Tibial nerve (tissue), 4 donors: ENCODE data around the gene BDH1. TPM values are rescaled to one million over a fixed set of nuclear protein-coding genes. Genes with fewer than 3 reads are reported as not detected.

Experiments used
- DNase-seq, 2 donors: peaks; one replicate each; pipeline ENCODE4 v3.0.0-alpha.2; 2019; ENCODE audit warnings: low spot score in 2 of 2
- H3K27ac ChIP-seq, 4 donors: fragments of 200-600 bp; sonication (generic) in 3 of 4; one replicate each; pipeline ENCODE4 v1.5.1; 2017 to 2019; ENCODE audit warnings: mild to moderate bottlenecking in 1 of 4
- H3K27me3 ChIP-seq, 2 donors: fragments of 200-600 bp; sonication (generic) in 1 of 2; one replicate each; pipeline versions ENCODE4 v1.5.1 to v1.6.0; 2017 to 2019
- H3K36me3 ChIP-seq, 3 donors: fragments of 200-600 bp; sonication (generic); one replicate each; pipeline ENCODE4 v1.5.1; 2018 to 2019
- H3K4me1 ChIP-seq, 4 donors: fragments of 200-600 bp; sonication (generic) in 3 of 4; one replicate each; pipeline ENCODE4 v1.5.1; 2017 to 2019
- H3K4me3 ChIP-seq, 4 donors: fragments of 200-600 bp; sonication (generic) in 3 of 4; one replicate each; pipeline ENCODE4 v1.5.1; 2017 to 2019; ENCODE audit warnings: mild to moderate bottlenecking in 1 of 4, moderate library complexity in 1 of 4
- H3K9me3 ChIP-seq, 4 donors: fragments of 200-600 bp; sonication (generic) in 3 of 4; one replicate each; pipeline ENCODE4 v1.5.1; 2017 to 2019
- EP300 ChIP-seq, 2 donors: sonication (generic); formaldehyde crosslinking; IDR thresholded peaks; one replicate each; pipeline ENCODE4 v1.6.1; 2017; ENCODE audit warnings: antibody characterized with exemption in 2 of 2, mild to moderate bottlenecking in 1 of 2
- POLR2A ChIP-seq, 2 donors: fragments of 450-650 bp; IDR thresholded peaks; one replicate each; pipeline ENCODE4 v1.6.1; 2017; ENCODE audit warnings: antibody characterized with exemption in 2 of 2, mild to moderate bottlenecking in 2 of 2, moderate library complexity in 2 of 2
- WGBS, 2 donors: methylation state at CpG; one replicate each; pipeline ENCODE4 v1.1.5; 2018; 5-methylcytosine and 5-hydroxymethylcytosine counted together
- small RNA-seq: library from RNA; depleted of rRNA; stranded (forward); fragments of <200 nt; gene quantifications from one replicate; pipeline ENCODE3, GENCODE V24; 2016
- total RNA-seq, 4 donors: library from RNA; depleted of rRNA; stranded (reverse); fragments of >200 nt; gene quantifications; one replicate each; pipeline ENCODE4 v1.1.0, GENCODE V29; 2016
- TF ChIP-seq, protein P1 (sequence below), 5 experiments: fragments of 200-600 bp in 3 of 5; fragments of 450-650 bp in 2 of 5; sonication (generic) in 3 of 5; IDR thresholded peaks; one replicate each; pipeline ENCODE4 v1.5.1; 2016 to 2019; ENCODE audit warnings: antibody characterized with exemption in 5 of 5, mild to moderate bottlenecking in 3 of 5, moderate library complexity in 2 of 5

The BDH1 gene
- total RNA-seq, 4 donors from 2014 or later = 15.1 to 24.3 (median 18.7) TPM

DNA sequence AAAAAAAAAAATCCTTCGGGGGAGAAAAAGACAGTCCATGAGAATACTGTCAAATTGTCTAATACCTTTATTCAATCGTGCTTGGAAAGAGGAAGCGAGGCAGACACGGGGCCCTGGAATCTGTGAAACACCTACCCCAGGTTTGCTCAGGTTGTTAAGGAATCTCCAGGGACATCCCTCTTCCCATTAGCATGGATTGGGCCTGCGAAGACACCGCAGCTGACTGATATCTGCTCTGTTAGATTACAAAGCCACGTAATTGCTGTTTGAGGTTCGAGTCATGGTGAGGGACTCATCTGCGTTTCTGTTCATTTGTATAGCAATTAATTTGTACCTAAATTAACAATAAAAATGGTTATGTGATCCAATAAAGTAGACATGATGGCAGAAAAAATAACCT lies 91.0 kb downstream of the BDH1 start:
- no peaks in the 10 kb centered on the region for H3K9me3 ChIP-seq
- no peaks in the 10 kb centered on the region for H3K27me3 ChIP-seq
- H3K27ac ChIP-seq = no peak overlapping the region
- H3K36me3 ChIP-seq = no peaks in the 10 kb centered on the region
- no peak overlapping the region for H3K4me3 ChIP-seq
- H3K4me1 ChIP-seq = peaks cover 0 to 21% (median 5%) of the 10 kb centered on the region in 4 donors
- WGBS, 2 donors = 83 to 85% methylated on average over 9 of the region's 9 CpGs
- no peak for DNase-seq
- no peak for TF ChIP-seq EP300 (IDR thresholded peaks at IDR 0.05)
- TF ChIP-seq POLR2A (IDR thresholded peaks at IDR 0.05) = no peak
- TF ChIP-seq, protein P1, sequence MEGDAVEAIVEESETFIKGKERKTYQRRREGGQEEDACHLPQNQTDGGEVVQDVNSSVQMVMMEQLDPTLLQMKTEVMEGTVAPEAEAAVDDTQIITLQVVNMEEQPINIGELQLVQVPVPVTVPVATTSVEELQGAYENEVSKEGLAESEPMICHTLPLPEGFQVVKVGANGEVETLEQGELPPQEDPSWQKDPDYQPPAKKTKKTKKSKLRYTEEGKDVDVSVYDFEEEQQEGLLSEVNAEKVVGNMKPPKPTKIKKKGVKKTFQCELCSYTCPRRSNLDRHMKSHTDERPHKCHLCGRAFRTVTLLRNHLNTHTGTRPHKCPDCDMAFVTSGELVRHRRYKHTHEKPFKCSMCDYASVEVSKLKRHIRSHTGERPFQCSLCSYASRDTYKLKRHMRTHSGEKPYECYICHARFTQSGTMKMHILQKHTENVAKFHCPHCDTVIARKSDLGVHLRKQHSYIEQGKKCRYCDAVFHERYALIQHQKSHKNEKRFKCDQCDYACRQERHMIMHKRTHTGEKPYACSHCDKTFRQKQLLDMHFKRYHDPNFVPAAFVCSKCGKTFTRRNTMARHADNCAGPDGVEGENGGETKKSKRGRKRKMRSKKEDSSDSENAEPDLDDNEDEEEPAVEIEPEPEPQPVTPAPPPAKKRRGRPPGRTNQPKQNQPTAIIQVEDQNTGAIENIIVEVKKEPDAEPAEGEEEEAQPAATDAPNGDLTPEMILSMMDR (IDR thresholded peaks at IDR 0.05) = no peak

GRCh38 chr3:197463279-197463678 lies 92.5 kb downstream of the BDH1 start:
- Histone ChIP-seq H3K36me3 (no peaks in the 10 kb centered on the region), H3K4me3 (no peak overlapping the region), H3K27me3 (no peaks in the 10 kb centered on the region), H3K4me1 (peaks cover 0 to 21% (median 5%) of the 10 kb centered on the region in 4 donors), H3K9me3 (no peaks in the 10 kb centered on the region), H3K27ac (no peak overlapping the region)
- no peak for DNase-seq
- TF ChIP-seq EP300 (IDR thresholded peaks at IDR 0.05) = no peak
- TF ChIP-seq, protein P1 (IDR thresholded peaks at IDR 0.05) = no peak
- TF ChIP-seq POLR2A (IDR thresholded peaks at IDR 0.05) = no peak
- WGBS, 2 donors = 46 to 53% methylated on average over 3 of the region's 3 CpGs

GRCh38 chr3:197462808-197463207 lies 93.0 kb downstream of the BDH1 start:
- WGBS, 2 donors = 79 to 83% methylated on average over 7 of the region's 7 CpGs
- H3K36me3 ChIP-seq = no peaks in the 10 kb centered on the region
- H3K27ac ChIP-seq = no peak overlapping the region
- no peak for DNase-seq
- no peak for TF ChIP-seq POLR2A (IDR thresholded peaks at IDR 0.05)
- TF ChIP-seq EP300 (IDR thresholded peaks at IDR 0.05) = no peak
- TF ChIP-seq, protein P1 (IDR thresholded peaks at IDR 0.05) = no peak
- H3K4me3 ChIP-seq = no peak overlapping the region
- H3K4me1 ChIP-seq = peaks cover 0 to 17% (median 5%) of the 10 kb centered on the region in 4 donors
- H3K9me3 ChIP-seq = no peaks in the 10 kb centered on the region
- no peaks in the 10 kb centered on the region for H3K27me3 ChIP-seq

DNA sequence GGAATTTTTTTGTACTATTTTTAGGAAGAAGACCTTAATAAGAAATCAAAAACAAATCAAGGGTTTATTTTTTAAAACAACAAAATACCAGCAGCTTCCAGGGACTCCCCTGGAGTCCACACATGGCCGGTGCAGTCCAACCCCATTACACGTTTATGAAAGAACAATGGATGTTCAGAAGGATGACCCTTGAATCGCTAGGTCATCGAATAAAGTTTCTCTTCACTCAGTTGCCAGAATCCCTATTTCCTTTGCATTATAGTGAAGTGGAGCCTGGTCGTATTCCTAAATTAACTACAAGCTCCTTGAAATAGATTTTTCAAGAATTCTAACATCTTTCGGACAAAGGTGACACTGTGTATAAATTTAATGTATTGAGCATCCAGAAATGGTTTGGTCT lies 95.1 kb downstream of the BDH1 start:
- DNase-seq = no peak
- WGBS, 2 donors = 21 to 41% methylated on average over 6 of the region's 6 CpGs
- no peak overlapping the region for H3K4me3 ChIP-seq
- H3K4me1 ChIP-seq = peaks cover 0 to 8% (median 2%) of the 10 kb centered on the region in 4 donors
- no peaks in the 10 kb centered on the region for H3K9me3 ChIP-seq
- H3K27ac ChIP-seq = no peak overlapping the region
- TF ChIP-seq POLR2A (IDR thresholded peaks at IDR 0.05) (no peak), EP300 (IDR thresholded peaks at IDR 0.05) (no peak)
- TF ChIP-seq, protein P1 (IDR thresholded peaks at IDR 0.05) = no peak
- no peaks in the 10 kb centered on the region for H3K36me3 ChIP-seq
- H3K27me3 ChIP-seq = no peaks in the 10 kb centered on the region

DNA sequence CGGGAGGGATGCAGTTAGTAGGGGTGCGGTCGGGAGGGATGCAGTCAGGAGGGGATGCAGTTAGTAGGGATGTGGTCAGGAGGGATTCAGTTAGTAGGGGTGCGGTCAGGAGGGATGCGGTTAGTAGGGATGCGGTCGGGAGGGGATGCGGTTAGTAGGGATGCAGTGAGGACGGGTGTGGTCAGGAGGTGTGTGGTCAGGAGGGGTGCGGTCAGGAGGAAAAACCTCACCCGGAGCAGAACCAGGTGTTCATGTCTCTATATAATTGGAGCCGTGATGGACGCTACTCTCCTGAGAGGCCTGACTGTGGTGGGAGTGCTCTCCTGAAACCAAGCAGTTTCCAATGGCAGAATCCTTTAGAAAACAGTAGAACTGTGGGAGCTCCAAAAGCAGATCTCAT lies 95.8 kb downstream of the BDH1 start:
- Histone ChIP-seq H3K9me3 (no peaks in the 10 kb centered on the region), H3K4me1 (peaks cover 0 to 10% (median 2%) of the 10 kb centered on the region in 4 donors), H3K36me3 (no peaks in the 10 kb centered on the region), H3K27ac (no peak overlapping the region), H3K4me3 (no peak overlapping the region), H3K27me3 (no peaks in the 10 kb centered on the region)
- DNase-seq = no peak
- no peak for TF ChIP-seq POLR2A (IDR thresholded peaks at IDR 0.05)
- TF ChIP-seq, protein P1 (IDR thresholded peaks at IDR 0.05) = no peak
- no peak for TF ChIP-seq EP300 (IDR thresholded peaks at IDR 0.05)
- WGBS, 2 donors = 66 to 68% methylated on average over 13 of the region's 13 CpGs

Small RNA genes lying within 50 kb of the gene (small RNA-seq; reads per million reads assigned to genes)
- gene AC132008.1 = not detected

Other genes with a start within 250 kb of the BDH1 start
- gene RUBCN, start 180.9 kb upstream of the BDH1 start, total RNA-seq = 100 to 1,000 TPM in 2 of 4 donors, 10 to 100 TPM in 2; 63.6 to 168 (median 102) TPM
- gene FYTTD1, start 193.9 kb upstream of the BDH1 start, total RNA-seq = 10 to 100 TPM; 27.2 to 48.6 (median 41.2) TPM
- gene LRCH3, start 235.3 kb upstream of the BDH1 start, total RNA-seq = 10 to 100 TPM; 47.3 to 74.1 (median 70.6) TPM